ENCODE data around the gene RNF135.
A peak's percentile ranks its signal among the peaks of the same experiment; 100 is the strongest.
"Not testable (repeated sequence)": the region's sequence is repeated elsewhere in the genome, so short reads cannot be mapped to it uniquely, and the experiment has no call there.

The RNF135 gene, protein sequence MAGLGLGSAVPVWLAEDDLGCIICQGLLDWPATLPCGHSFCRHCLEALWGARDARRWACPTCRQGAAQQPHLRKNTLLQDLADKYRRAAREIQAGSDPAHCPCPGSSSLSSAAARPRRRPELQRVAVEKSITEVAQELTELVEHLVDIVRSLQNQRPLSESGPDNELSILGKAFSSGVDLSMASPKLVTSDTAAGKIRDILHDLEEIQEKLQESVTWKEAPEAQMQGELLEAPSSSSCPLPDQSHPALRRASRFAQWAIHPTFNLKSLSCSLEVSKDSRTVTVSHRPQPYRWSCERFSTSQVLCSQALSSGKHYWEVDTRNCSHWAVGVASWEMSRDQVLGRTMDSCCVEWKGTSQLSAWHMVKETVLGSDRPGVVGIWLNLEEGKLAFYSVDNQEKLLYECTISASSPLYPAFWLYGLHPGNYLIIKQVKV

DNA sequence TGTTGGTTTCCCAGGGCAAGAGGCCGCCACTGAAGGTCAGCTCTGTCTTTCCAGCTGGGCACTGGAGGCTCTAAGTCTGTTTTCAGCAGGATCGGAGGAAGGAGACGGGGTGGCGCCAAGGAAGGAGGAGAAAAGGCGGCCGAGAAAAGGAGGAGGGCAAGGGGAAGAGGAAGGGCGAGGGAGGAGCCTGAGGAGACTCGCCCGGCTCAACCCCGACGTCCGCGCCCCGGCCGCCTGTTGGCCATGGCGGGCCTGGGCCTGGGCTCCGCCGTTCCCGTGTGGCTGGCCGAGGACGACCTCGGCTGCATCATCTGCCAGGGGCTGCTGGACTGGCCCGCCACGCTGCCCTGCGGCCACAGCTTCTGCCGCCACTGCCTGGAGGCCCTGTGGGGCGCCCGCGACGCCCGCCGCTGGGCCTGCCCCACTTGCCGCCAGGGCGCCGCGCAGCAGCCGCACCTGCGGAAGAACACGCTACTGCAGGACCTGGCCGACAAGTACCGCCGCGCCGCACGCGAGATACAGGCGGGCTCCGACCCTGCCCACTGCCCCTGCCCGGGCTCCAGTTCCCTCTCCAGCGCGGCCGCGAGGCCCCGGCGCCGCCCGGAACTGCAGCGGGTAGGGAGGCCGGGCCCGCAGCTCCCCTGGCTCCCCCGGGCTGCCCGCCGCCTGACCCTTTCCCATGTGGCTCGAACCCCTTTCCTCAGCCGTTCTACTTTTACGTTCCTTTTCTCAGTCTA is at the start of gene RNF135:
TSS of gene RNF135 (plus strand) at position 209 of the 737 bp plus-strand sequence. CDS start at position 244, 35 bp downstream.
- DNase-seq: peak; percentile 72 to 78

DNA sequence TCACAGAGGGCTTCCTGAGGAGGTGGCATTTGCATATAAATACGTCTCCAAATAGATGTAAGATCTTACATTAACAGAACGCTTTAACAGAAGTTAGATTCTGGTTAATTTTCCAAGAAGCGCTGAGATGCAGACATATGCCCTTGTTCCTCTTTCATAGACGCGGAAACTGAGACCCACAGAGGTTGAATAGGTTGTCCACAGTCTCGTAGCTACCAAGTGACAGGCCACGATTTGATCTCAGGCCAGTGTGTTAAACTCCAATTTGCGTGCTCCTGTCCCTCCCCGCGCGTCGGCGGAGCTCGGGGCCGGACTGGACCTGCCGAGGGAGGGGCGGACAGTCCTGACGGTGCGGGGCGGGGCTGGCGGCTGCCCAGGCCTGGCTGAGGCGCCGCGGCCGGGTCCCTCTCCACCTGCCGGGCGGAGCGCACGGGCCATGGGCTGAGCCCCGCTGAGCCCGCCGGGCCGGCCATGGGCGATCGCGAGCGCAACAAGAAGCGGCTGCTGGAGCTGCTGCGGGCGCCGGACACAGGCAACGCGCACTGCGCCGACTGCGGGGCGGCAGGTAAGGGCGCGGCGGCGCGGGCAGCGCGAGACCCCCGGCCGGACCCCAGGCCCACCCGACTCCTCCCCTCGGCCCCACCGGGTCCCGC is 49.2 kb upstream of the RNF135 start, which contains the start of gene ADAP2:
TSS of gene ADAP2 (plus strand) at position 402 of the 653 bp plus-strand sequence. CDS start at position 472, 70 bp downstream.
- DNase-seq: no peak

DNA sequence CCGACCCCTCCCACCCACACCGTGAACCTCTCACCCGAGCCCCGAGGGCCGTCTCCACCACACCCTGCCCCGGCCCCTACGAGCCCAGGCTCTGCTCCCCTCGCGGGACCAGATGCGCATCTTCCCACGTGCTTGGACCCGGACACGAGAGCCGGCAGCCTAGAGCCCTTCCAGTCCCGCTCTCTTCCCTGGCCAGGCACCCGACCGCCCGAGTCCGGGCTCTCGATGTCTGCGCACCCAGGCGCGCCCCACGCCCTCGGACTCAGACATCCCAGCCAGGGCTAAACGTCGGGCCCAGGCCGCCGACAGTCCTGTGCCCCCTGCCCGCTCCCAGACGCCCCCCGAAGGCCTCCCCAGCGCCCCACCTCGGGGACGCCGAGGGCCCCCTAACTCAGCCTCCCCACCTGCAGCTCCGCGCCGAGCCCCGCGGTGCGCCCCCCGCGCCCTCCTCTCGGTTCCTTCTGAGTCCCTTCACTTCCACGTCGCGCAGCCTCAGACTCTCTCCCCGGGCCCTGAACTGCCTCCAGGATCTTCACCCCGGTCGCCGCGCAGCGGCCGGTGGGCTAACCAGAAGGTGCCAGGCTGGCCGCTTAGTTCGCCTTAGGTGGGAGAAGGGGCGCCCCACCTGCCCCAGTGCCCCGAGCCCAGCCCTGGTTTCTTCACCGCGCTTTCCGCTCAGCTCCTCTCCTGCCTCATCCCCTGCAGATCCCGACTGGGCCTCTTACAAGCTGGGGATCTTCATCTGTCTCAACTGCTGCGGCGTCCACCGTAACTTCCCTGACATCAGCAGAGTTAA is 48.4 kb upstream of the RNF135 start:
- peak in 1 of 2 experiments; percentile 7 for DNase-seq

DNA sequence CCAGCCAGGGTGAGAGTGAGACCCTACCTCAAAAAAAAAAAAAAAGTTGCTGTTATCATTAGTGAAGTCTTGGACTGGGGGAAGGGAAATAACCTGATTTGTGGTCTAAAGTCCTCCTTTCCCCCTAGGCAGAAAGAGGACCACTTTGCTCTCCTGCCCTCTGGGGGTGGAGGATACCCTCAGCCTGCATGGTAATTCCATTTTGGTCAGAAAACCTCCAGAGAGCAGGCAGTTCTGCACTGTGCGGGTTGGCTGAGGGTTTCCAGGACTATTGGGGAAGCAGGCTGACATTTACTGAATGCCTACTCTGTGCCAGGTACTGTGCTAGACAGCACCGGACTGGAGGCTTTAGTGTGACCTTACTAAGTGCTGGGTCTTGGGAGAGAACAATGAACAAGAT is 46.5 kb upstream of the RNF135 start:
- no peak for DNase-seq

DNA sequence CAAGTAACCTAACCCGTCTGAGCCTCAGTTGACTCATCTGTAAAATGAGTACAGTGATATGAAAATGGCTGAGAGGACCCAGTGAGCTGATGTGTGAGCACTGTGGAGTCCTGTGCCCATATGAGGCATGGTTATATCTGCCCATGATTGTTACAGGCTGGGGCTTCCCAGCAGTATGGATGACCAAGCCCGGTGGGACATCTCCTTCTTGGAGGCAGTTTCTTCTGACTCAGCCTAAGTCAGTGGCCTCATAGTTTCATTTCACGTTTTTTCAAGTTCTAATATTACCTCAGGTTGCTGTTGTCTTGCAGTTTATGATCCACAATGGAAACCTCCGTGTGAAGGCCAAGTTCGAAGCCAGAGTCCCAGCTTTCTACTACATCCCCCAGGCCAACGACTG is 44.3 kb upstream of the RNF135 start:
- no peak for DNase-seq

DNA sequence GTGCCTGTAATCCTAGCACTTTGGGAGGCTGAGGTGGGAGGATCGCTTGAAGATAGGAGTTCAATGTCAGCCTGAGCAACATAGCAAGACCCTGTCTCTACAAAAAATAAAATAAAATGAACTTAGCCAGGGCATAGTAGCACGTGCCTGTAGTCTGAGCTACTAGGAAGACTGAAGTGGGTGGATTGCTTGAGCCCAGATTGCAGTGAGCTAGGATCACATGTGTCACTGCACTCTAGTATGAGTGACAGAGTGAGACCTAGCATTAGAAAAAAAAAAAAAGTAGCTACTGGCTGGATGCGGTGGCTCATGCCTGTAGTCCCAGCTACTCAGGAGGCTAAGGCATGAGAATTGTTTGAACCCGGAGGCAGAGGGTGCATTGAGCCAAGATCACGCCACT is 43.1 kb upstream of the RNF135 start:
- no peak for DNase-seq

DNA sequence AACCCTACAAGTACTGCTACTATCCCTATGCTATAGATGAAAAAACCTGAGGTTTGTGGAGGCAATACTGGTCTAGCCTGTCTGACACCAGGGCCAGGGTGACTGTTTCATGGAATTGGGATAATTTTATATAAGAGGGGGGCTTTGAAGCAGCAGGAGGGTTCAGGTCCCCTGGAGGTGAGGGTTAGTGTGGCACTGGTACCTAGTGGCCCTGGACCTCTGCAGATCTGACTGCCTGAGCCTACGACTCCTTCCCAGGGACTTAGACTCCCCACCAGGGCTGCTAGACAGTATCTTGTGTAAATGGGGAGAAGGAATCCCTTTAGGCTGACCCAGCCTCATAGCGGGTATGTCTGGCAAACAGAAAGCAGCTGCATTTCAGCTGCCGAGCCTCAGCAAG is 42.3 kb upstream of the RNF135 start:
- no peak for DNase-seq

DNA sequence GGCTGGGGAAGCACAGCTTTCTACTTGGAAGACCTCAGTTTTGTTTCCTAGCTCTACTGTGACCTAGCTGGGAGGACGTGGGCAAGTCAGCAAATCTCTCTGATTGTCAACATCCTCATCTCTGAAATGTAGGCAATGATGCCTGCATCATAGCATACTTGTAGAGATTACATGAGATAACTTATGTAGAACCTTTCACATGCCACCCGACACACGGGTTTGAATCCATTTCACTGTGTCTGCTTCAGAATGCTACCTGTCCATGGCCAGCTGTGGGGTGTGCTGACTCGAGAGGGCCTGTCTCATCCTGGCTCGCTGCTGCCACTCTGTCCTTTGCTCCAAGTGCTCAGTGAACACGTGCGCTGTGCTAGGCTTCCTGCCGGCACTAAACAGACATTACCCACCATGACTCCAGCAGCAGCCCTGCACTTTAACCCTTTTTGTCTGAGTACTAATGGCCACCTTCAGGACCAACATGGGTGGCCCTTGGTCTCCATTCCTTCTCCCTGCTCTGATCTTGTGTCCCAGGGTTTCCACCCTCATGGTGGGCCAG is 41.7 kb upstream of the RNF135 start:
- DNase-seq: no peak

DNA sequence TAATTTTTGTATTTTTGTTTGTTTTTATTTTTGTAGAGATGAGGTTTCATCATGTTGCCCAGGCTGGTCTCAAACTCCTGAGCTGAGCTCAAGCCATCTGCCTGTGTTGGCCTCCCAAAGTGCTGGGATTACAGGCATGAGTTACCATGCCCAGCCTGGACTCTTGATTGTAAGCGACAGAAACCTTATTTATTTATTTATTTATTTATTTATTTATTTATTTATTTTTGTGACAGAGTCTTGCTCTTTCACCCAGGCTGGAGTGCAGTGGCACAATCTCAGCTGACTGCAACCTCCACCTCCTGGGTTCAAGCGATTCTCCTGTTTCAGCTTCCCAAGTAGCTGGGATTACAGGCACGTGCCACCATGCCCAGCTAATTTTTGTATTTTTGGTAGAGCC is 41.0 kb upstream of the RNF135 start:
- not testable (repeated sequence) for DNase-seq

DNA sequence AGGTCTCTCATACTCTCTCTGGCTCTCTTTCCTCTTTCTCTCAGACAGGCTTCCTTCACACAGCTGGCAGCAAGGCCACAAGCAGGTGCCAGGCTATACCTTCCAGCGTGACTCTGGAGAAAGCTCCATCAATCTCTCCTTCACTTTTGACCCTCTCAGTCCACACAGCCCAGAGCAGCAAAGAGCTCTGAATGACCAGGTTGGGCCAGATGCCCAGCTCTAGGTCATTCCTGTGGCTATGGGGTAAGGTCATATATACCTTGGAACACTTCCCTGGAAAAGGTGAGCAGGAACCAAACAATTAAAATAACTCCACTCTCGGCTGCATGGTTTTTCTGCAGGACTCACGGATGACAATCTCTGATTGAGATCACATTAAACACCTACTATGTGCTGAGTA is 40.3 kb upstream of the RNF135 start:
- DNase-seq: no peak

DNA sequence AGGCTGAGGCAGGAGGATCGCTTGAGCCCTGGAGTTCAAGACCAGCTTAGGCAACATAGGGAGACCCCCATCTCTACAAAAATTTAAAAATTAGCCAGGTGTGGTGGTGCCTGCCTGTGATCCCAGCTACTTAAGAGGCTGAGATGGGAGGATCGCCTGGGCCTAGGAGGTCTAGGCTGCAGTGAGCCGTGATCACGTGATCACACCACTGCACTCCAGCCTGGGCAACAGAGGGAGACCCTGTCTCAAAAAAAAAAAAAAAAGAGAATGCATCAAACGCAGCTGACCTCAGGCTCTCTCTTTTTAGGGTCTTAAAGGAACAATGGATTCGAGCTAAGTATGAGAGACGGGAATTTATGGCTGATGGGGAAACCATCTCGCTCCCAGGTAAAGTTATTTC is 39.3 kb upstream of the RNF135 start:
- DNase-seq: not testable (repeated sequence)

DNA sequence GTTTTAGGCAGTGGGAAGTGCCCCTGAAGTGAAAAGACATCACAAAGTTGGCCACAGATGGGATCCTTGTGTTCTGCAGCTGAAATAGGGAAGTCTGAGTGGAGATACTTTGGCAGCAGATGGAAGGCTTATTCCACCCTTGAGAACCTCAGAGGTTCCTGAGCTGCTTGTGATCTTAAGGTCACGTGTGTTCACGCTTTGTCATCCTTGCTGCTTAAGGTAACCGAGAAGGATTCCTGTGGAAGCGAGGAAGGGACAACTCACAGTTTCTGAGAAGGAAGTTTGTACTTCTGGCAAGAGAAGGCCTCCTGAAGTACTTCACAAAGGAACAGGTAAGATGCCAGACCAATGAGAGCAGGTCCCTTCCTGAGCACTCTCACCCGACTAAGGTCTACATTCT is 36.9 kb upstream of the RNF135 start:
- DNase-seq: no peak

DNA sequence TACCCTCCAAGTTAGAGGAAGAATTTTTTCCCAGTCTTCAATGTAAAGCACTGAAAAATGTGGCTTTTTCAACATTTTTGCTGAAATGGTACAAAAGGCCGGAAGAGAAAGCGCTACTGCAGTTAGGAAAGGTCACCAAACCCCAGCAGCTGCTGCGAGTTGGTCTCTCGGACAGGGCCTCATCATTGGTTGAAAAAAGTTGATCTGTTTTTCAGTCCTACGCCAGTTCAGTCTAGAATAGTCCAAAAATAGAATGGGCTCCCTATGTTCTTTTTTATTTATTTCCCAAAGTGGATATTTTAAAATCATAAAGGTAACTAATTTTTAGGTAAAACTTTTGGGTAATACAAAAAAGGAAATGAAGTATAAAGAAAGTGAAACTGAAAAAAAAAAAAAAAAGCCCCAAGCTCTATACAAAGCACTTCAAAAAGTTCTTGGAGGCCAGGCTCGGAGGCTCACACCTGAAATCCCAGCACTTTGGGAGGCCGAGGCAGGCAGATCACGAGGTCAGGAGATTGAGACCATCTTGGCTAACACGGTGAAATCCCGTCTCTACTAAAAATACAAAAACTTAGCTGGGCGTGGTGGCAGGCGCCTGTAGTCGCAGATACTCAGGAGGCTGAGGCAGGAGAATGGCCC is 31.7 kb upstream of the RNF135 start:
- DNase-seq: no peak

DNA sequence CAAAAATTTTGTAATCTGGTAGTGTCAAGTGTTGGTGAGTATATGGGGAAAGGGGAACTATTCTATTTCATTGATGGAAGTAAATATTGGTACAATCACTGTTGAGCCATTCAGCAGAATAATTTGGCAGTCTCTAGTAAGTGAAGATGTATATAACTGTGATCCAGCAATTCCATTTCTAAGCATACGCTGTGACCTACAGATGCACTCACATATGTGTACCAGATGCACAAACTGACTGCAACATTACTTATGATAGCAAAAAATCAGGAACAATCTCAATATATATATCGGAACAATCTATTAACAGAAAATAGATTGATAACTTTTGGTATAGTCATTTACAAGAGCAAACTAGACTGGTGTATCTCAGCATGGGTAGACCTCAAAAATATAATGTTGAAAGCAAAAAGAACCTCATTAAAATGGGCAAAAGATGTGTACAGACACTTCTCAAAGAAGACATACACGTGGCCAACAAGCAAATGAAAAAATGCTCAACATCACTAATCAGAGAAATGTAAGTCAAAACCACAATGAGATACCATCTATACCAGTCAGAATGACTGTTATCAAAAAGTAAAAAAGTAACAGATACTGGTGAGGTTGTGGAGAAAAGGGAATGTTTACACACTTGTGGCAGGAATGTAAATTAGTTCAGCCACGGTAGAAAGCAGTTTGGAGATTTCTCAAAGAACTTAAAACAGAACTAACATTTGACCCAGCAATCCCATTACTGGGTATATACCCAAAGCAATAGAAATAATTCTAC is 28.3 kb upstream of the RNF135 start:
- no peak for DNase-seq

DNA sequence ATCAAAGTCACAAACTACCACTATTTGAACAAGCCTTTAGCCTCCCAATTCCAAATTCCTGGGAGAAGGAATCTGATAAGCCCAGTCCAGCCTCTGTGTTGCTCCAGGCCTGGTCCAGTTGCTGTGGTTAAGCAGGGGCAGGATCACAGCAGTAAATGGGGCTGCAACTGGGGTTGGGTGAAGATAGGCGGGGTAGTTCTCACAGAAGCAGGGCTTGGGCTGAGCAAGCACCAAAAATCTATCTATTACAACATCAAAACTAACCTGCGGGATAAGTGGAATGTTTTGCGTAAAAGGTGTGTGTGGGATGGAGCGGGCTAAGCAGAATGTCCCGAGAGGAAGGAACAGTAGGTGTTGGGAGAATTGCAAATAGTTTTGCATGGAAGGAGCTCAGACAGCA is 23.0 kb upstream of the RNF135 start:
- DNase-seq: no peak

DNA sequence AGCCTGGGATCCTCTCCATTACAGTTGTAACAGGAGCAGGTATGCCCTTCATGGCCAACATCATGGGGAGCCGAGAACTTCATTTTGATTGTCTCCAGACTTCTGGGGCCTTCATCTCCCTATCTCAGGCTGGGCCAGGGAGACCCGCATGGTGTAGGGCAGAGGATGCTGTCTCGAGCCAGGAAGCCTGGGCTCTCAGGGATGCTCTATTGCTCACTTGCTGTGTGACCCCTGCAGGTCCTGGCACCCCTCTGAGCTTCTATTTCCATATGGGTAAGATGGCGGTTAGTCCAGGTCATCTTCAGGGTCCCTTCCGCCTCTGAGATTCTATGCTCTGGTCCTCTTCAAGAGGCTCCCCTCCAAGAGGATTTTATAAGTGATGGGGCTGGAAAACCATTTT is 20.6 kb upstream of the RNF135 start:
- DNase-seq: no peak

DNA sequence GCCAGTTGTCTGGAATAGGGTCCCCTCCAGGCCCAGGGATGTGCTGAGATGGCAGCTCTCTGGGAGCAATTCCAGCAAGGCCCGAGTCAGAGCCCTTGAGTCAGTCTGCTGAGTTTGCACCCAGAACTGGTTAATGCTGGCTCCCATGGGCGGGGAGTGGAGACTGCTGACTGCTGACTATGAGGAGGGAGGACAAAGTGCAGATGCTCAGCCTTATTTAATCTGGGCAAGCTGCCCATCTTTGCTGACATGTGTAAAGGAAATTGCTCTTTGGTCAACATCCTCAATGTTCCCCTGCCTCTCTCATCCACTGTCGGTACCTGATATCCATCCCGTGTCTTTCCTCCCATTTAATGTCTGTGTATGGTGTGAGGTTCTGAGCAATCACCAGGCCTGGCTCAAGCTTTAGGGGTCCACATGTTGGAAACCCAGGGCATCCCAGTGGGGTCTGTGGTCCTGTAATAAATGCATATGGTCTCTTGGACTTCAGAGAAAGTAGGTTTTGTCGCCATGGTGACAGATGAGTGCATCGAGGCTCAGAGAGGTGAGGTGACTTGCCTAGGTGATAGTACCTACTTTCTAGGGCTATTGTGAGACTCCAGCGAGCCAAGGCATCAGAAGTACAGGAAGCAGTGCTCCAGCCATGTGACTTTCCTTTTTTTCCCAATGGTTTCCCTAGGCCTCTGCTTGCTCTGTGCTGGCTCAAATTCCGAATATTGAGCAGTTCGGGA is 20.0 kb upstream of the RNF135 start:
- DNase-seq: no peak

DNA sequence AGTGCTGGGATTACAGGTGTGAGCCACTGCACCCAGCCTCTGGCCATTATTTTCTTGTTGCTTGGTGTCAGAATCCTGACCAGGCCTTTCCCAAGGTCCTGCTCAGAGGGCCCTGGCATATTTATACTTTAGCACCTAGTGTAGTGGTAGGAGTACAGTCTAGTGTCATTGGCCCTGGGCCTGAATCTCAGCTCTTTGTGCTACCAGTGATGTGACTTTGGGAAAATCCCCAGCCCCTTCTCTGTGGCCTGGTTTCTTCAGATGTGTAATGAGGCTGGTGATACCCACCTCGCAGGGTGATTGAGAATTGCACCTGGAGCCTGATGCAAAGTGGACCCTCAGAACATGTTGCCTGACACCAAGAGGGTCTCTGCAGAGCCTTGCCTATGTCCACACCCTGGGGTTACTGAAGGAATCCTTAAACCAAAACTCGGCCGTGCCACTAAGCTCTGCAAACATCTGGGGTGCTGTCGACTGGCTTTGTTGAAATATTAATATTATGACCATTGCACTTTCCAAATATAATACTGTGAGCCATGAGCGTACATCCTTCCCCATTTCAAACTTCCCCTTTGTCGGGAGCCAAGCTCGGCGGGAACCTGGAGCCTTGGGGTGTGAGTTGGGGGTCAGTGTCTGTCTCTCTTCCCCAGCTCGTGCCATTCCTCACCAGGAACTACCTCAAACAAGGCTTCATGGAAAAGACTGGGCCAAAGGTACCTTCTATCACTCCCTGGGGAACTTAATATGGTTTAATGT is 18.0 kb upstream of the RNF135 start:
- no peak for DNase-seq

DNA sequence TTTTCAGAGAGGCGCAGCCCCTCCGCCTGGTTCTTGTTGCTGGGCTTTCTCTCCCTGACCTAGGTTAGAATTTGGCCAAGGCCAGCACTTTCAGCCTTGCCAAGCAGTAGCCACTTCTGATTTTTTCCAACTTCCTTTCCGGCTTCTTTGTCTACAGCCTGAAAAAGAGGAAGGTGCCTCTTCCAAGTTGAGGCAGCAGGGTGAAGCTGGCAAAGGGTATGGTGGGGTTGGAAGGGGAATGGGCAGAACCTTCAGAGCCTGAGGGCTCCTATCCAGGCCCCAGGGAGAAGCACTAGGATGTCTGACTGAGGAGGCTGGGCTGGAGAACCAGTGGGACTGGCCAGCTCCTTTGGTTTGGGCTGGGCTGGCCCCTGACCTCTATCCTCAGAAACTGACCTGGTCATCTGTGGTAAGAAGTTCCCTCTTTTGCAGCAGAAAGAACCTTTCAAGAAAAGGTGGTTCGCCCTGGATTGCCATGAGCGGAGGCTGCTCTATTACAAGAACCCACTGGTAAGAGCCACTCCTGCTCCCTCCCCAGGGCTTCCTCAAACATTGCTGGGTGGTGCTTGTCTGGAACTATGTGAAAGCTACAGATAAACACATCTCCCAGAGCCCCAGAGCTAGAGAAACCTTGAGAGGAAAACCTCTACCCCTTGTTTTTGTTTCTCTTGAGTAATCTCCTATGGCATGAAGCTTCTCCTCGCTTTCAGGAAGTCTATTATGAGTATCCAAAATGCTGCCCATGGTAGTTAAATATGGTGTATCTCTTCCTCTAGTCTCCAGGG is 16.6 kb upstream of the RNF135 start:
- no peak for DNase-seq
